ENCODE measurements around the gene REEP3.

GRCh38 chr10:63525021-63525420, 3.8 kb downstream of the REEP3 start:
- TF ChIP-seq POLR2A (IDR thresholded peaks at IDR 0.05): no peak
- TF ChIP-seq CTCF (IDR thresholded peaks at IDR 0.05): no peak

Data from Peyer's patch (tissue), 4 donors.